NT2/D1 (cell line): Measurements from ENCODE around the gene C1orf21.

Experiments
- DNase-seq: peaks from one replicate; pipeline ENCODE4 v3.0.0-alpha.2; 2011; ENCODE audit warnings: low read depth, low spot score
- H3K27me3 ChIP-seq: 2 replicates; pipeline ENCODE4 v1.6.0; 2011; ENCODE audit warnings: mild to moderate bottlenecking; ENCODE audit not compliant: insufficient read length, insufficient read depth
- H3K36me3 ChIP-seq: 2 replicates; pipeline ENCODE4 v1.6.1; 2011; ENCODE audit warnings: mild to moderate bottlenecking, low read length, mixed read lengths; ENCODE audit not compliant: insufficient read depth, insufficient read length
- H3K4me1 ChIP-seq: 2 replicates; pipeline ENCODE4 v1.5.1; 2011; ENCODE audit not compliant: insufficient read depth, insufficient read length
- H3K4me3 ChIP-seq: 2 replicates; pipeline ENCODE4 v1.5.1; 2011; ENCODE audit warnings: low read depth; ENCODE audit not compliant: insufficient read length
- H3K9ac ChIP-seq: 2 replicates; pipeline ENCODE4 v1.6.0; 2011; ENCODE audit warnings: low read depth; ENCODE audit not compliant: insufficient read length
- H3K9me3 ChIP-seq: 2 replicates; pipeline ENCODE4 v1.5.1; 2011; ENCODE audit warnings: mild to moderate bottlenecking, low read length; ENCODE audit not compliant: insufficient read depth
- SUZ12 ChIP-seq: IDR thresholded peaks from 2 replicates; pipeline ENCODE4 v1.6.1; 2011; ENCODE audit not compliant: insufficient read length, insufficient read depth; ENCODE audit errors: extremely low read depth
- YY1 ChIP-seq: IDR thresholded peaks from 2 replicates; pipeline ENCODE4 v1.6.1; 2011; ENCODE audit not compliant: insufficient read length, insufficient read depth
- ZNF274 ChIP-seq: IDR thresholded peaks from 2 replicates; pipeline ENCODE4 v1.6.1; 2011; ENCODE audit warnings: mild to moderate bottlenecking, low read depth, low read length

The C1orf21 gene

GRCh38 chr1:184424157-184424556 is 37.3 kb downstream of the C1orf21 start:
- H3K36me3 ChIP-seq = no peaks in the 10 kb centered on the region
- no peak for TF ChIP-seq ZNF274
- no peak for TF ChIP-seq SUZ12
- no peak for TF ChIP-seq YY1
- no peak for DNase-seq
- no peak overlapping the region for H3K4me3 ChIP-seq
- H3K9me3 ChIP-seq = no peaks in the 10 kb centered on the region
- no peaks in the 10 kb centered on the region for H3K27me3 ChIP-seq
- H3K4me1 ChIP-seq = no peaks in the 10 kb centered on the region
- H3K9ac ChIP-seq = no peak overlapping the region

- no peaks in the 10 kb centered on the region for H3K36me3 ChIP-seq
- DNase-seq = no peak
- no peaks in the 10 kb centered on the region for H3K9me3 ChIP-seq
- H3K4me1 ChIP-seq = no peaks in the 10 kb centered on the region
- no peak overlapping the region for H3K9ac ChIP-seq
- H3K27me3 ChIP-seq = no peaks in the 10 kb centered on the region
- H3K4me3 ChIP-seq = no peak overlapping the region
- TF ChIP-seq ZNF274 (no peak), SUZ12 (no peak), YY1 (no peak)
Observed at GRCh38 chr1:184424945-184425344, 38.1 kb downstream of the C1orf21 start.

GRCh38 chr1:184425449-184426277 is 38.8 kb downstream of the C1orf21 start:
- Histone ChIP-seq H3K36me3 (no peaks in the 10 kb centered on the region), H3K9ac (no peak overlapping the region), H3K4me1 (no peaks in the 10 kb centered on the region), H3K27me3 (no peaks in the 10 kb centered on the region), H3K9me3 (no peaks in the 10 kb centered on the region), H3K4me3 (no peak overlapping the region)
- no peak for DNase-seq
- no peak for TF ChIP-seq YY1
- TF ChIP-seq ZNF274 = no peak
- no peak for TF ChIP-seq SUZ12

- no peaks in the 10 kb centered on the region for H3K27me3 ChIP-seq
- no peak overlapping the region for H3K4me3 ChIP-seq
- no peak overlapping the region for H3K9ac ChIP-seq
- no peaks in the 10 kb centered on the region for H3K9me3 ChIP-seq
- H3K4me1 ChIP-seq = no peaks in the 10 kb centered on the region
- H3K36me3 ChIP-seq = no peaks in the 10 kb centered on the region
- no peak for DNase-seq
- TF ChIP-seq SUZ12 (no peak), YY1 (no peak), ZNF274 (no peak)
Observed at GRCh38 chr1:184426278-184426674, 39.4 kb downstream of the C1orf21 start.

GRCh38 chr1:184427722-184428121 is 40.9 kb downstream of the C1orf21 start:
- Histone ChIP-seq H3K36me3 (no peaks in the 10 kb centered on the region), H3K9ac (no peak overlapping the region), H3K9me3 (no peaks in the 10 kb centered on the region), H3K27me3 (no peaks in the 10 kb centered on the region), H3K4me3 (no peak overlapping the region), H3K4me1 (no peaks in the 10 kb centered on the region)
- TF ChIP-seq SUZ12 (no peak), YY1 (no peak), ZNF274 (no peak)
- no peak for DNase-seq

- Histone ChIP-seq H3K9me3 (no peaks in the 10 kb centered on the region), H3K27me3 (no peaks in the 10 kb centered on the region), H3K36me3 (no peaks in the 10 kb centered on the region), H3K4me1 (no peaks in the 10 kb centered on the region), H3K4me3 (no peak overlapping the region), H3K9ac (no peak overlapping the region)
- DNase-seq = no peak
- no peak for TF ChIP-seq SUZ12
- no peak for TF ChIP-seq YY1
- TF ChIP-seq ZNF274 = no peak
Observed at GRCh38 chr1:184428604-184429003, 41.8 kb downstream of the C1orf21 start.

GRCh38 chr1:184429335-184429734 is 42.5 kb downstream of the C1orf21 start:
- TF ChIP-seq SUZ12 = no peak
- no peak for TF ChIP-seq YY1
- TF ChIP-seq ZNF274 = no peak
- no peaks in the 10 kb centered on the region for H3K36me3 ChIP-seq
- no peaks in the 10 kb centered on the region for H3K27me3 ChIP-seq
- no peak overlapping the region for H3K4me3 ChIP-seq
- no peaks in the 10 kb centered on the region for H3K9me3 ChIP-seq
- DNase-seq = no peak
- H3K4me1 ChIP-seq = no peaks in the 10 kb centered on the region
- no peak overlapping the region for H3K9ac ChIP-seq
